Spleen (tissue), 7 donors: ENCODE data around the gene ARSG.
"Not testable (repeated sequence)": the region's sequence is repeated elsewhere in the genome, so short reads cannot be mapped to it uniquely, and the experiment has no call there.

ENCODE experiments used
- CTCF ChIP-seq, 11 experiments: fragments of 200-600 bp in 7 of 11; fragments of 450-650 bp in 4 of 11; sonication (generic) in 4 of 11; IDR thresholded peaks in 8 of 11; conservative IDR thresholded peaks in 3 of 11; 1 replicate in 7 of 11; 2 replicates in 4 of 11; pipeline versions ENCODE4 v1.4.0 to v1.8.0; 2016 to 2021; ENCODE audit warnings: antibody characterized with exemption in 11 of 11, inconsistent platforms in 4 of 11, mild to moderate bottlenecking in 1 of 11
- POLR2A ChIP-seq, 3 donors: fragments of 450-650 bp; IDR thresholded peaks; one replicate each; pipeline ENCODE4 v1.5.1; 2017; ENCODE audit warnings: antibody characterized with exemption in 3 of 3, mild to moderate bottlenecking in 1 of 3
- POLR2AphosphoS5 ChIP-seq, 3 donors: sonication (generic); formaldehyde crosslinking; IDR thresholded peaks; one replicate each; pipeline ENCODE4 v1.5.1; 2017; ENCODE audit warnings: antibody characterized with exemption in 3 of 3
- donor health status: DM: no; HTN: no; CAD: no; lungs with moderate emphysema.
- donor health status: DM: no; HTN: no; CAD: no.
- donor health status: DM: no; HTN: no; CAD: no.

- not testable (repeated sequence) for TF ChIP-seq CTCF (IDR thresholded peaks at IDR 0.05 in 8 of 11, conservative IDR thresholded peaks at IDR 0.05 in 3 of 11); POLR2AphosphoS5 (IDR thresholded peaks at IDR 0.05); POLR2A (IDR thresholded peaks at IDR 0.05)
Observed at GRCh38 chr17:68256701-68257100, 34.6 kb upstream of the ARSG start.
